SU-DHL-6 (cell line): ENCODE results near the gene TMEM233.

ENCODE experiments used
- H2AFZ ChIP-seq: fragments of 200-600 bp; sonication (generic); 2 replicates; pipeline ENCODE4 v1.6.1; 2014; ENCODE audit warnings: low read depth, mild to moderate bottlenecking, moderate library complexity, mixed read lengths, antibody characterized with exemption, low read length; ENCODE audit not compliant: severe bottlenecking
- H3F3A ChIP-seq: fragments of 200-600 bp; shearing (Covaris generic); 2 replicates; pipeline ENCODE4 v1.6.0; 2016; ENCODE audit warnings: antibody characterized with exemption, mild to moderate bottlenecking; ENCODE audit not compliant: insufficient read depth
- H3K27ac ChIP-seq: fragments of 200-600 bp; sonication (generic); 2 replicates; pipeline ENCODE4 v1.5.1; 2016; ENCODE audit warnings: low read depth, mild to moderate bottlenecking, low read length, moderate library complexity, mixed read lengths
- H3K27me3 ChIP-seq: fragments of 200-600 bp; sonication (generic), shearing (Covaris generic); 2 replicates; pipeline ENCODE4 v1.6.0; 2014; ENCODE audit warnings: mild to moderate bottlenecking, low read length
- H3K36me3 ChIP-seq: fragments of 200-600 bp; sonication (generic); 2 replicates; pipeline ENCODE4 v1.6.1; 2014; ENCODE audit warnings: mild to moderate bottlenecking, low read length, mixed read lengths
- H3K4me2 ChIP-seq: fragments of 300-600, 200-600 bp; shearing (Covaris generic), sonication (generic); 2 replicates; pipeline ENCODE4 v1.6.0; 2014; ENCODE audit warnings: low read length, low read depth, mild to moderate bottlenecking; ENCODE audit not compliant: poor library complexity, severe bottlenecking
- H3K4me3 ChIP-seq: fragments of 200-600 bp; sonication (generic); 2 replicates; pipeline ENCODE4 v1.5.1; 2014; ENCODE audit warnings: antibody characterized with exemption, low read length, mild to moderate bottlenecking, mixed read lengths; ENCODE audit not compliant: insufficient read depth, poor library complexity, severe bottlenecking
- H3K79me2 ChIP-seq: fragments of 200-600 bp; sonication (generic); 2 replicates; pipeline ENCODE4 v1.6.1; 2014; ENCODE audit warnings: mild to moderate bottlenecking, low read length, moderate library complexity; ENCODE audit not compliant: insufficient read depth
- H3K9ac ChIP-seq: fragments of 200-600 bp; sonication (generic); 2 replicates; pipeline ENCODE4 v1.7.0; 2014; ENCODE audit warnings: mild to moderate bottlenecking, low read length
- H3K9me2 ChIP-seq: fragments of 200-600 bp; sonication (generic); replicated peaks from 2 replicates; pipeline ENCODE4 v1.6.1; 2014; ENCODE audit warnings: low read length; ENCODE audit not compliant: insufficient read depth
- H3K9me3 ChIP-seq: fragments of 200-600 bp; sonication (generic); 2 replicates; pipeline ENCODE4 v1.6.1; 2014; ENCODE audit warnings: low read length, mixed read lengths; ENCODE audit not compliant: insufficient read depth
- H4K20me1 ChIP-seq: fragments of 200-600 bp; sonication (generic); 2 replicates; pipeline ENCODE4 v1.6.1; 2014; ENCODE audit warnings: low read depth, mild to moderate bottlenecking, antibody characterized with exemption, low read length, moderate library complexity, mixed read lengths
- CTCF ChIP-seq: fragments of 200-600 bp; sonication (generic); IDR thresholded peaks from one replicate; pipeline ENCODE4 v1.5.1; 2017; ENCODE audit warnings: antibody characterized with exemption, mild to moderate bottlenecking, low read length, moderate library complexity; ENCODE audit not compliant: insufficient read depth, poor library complexity, severe bottlenecking
- EZH2phosphoT487 ChIP-seq: fragments of 200-600 bp; sonication (generic), shearing (Covaris generic); conservative IDR thresholded peaks from 2 replicates; pipeline ENCODE4 v1.6.1; 2018; ENCODE audit warnings: mild to moderate bottlenecking, antibody characterized with exemption, low read length, moderate library complexity, mixed read lengths

Gene TMEM233

GRCh38 chr12:119573086-119573485, 20.5 kb upstream of the TMEM233 start:
- no peak overlapping the region for H3K27ac ChIP-seq
- no peak overlapping the region for H3K4me3 ChIP-seq
- no peak overlapping the region for H3K4me2 ChIP-seq
- H3K9ac ChIP-seq, result no peak overlapping the region
- no peaks in the 10 kb centered on the region for H3K79me2 ChIP-seq
- no peaks in the 10 kb centered on the region for H3K9me2 ChIP-seq
- H3K27me3 ChIP-seq, result no peaks in the 10 kb centered on the region
- H4K20me1 ChIP-seq, result no peaks in the 10 kb centered on the region
- no peak overlapping the region for H2AFZ ChIP-seq
- H3F3A ChIP-seq, result no peaks in the 10 kb centered on the region
- H3K36me3 ChIP-seq, result no peaks in the 10 kb centered on the region
- TF ChIP-seq CTCF (no peak), EZH2phosphoT487 (no peak)
- no peaks in the 10 kb centered on the region for H3K9me3 ChIP-seq

- Histone ChIP-seq H3K4me3 (no peak overlapping the region), H4K20me1 (no peaks in the 10 kb centered on the region)
Observed at GRCh38 chr12:119574255-119574654, 19.3 kb upstream of the TMEM233 start.

GRCh38 chr12:119576118-119576810, 17.3 kb upstream of the TMEM233 start:
- Histone ChIP-seq H4K20me1 (no peaks in the 10 kb centered on the region), H3K9ac (no peak overlapping the region), H3K9me3 (no peaks in the 10 kb centered on the region), H2AFZ (no peak overlapping the region), H3K36me3 (no peaks in the 10 kb centered on the region), H3K9me2 (no peaks in the 10 kb centered on the region), H3F3A (no peaks in the 10 kb centered on the region), H3K4me3 (no peak overlapping the region), H3K4me2 (no peak overlapping the region), H3K27me3 (no peaks in the 10 kb centered on the region), H3K79me2 (no peaks in the 10 kb centered on the region), H3K27ac (no peak overlapping the region)
- TF ChIP-seq CTCF (no peak), EZH2phosphoT487 (no peak)

More at GRCh38 chr12:119574255-119574654, 19.3 kb upstream of the TMEM233 start:
- H3K9me2 ChIP-seq, result no peaks in the 10 kb centered on the region
- H3K4me2 ChIP-seq, result no peak overlapping the region
- H3K36me3 ChIP-seq, result no peaks in the 10 kb centered on the region
- H3K9ac ChIP-seq, result no peak overlapping the region
- H2AFZ ChIP-seq, result no peak overlapping the region
- H3K79me2 ChIP-seq, result no peaks in the 10 kb centered on the region
- no peaks in the 10 kb centered on the region for H3K9me3 ChIP-seq
- H3K27me3 ChIP-seq, result no peaks in the 10 kb centered on the region
- H3F3A ChIP-seq, result no peaks in the 10 kb centered on the region
- no peak for TF ChIP-seq EZH2phosphoT487
- TF ChIP-seq CTCF, result no peak
- no peak overlapping the region for H3K27ac ChIP-seq
